Kidney (tissue), 14 donors: ENCODE results near the gene MAGEA6. TPM values are rescaled to one million over a fixed set of nuclear protein-coding genes. Genes with fewer than 3 reads are reported as not detected.
A peak's percentile ranks its signal among the peaks of the same experiment; 100 is the strongest.
"Not testable (repeated sequence)": the region's sequence is repeated elsewhere in the genome, so short reads cannot be mapped to it uniquely, and the experiment has no call there.

Source experiments
- DNase-seq, 5 donors: peaks; one replicate each; pipeline ENCODE4 v3.0.0-alpha.2; 2013 to 2020
- FAIRE-seq: peaks from 2 replicates; lab custom pipeline; 2012; peaks lifted over from hg19 to GRCh38; lab: Jason Lieb, UNC
- H3K27ac ChIP-seq, 2 donors: one replicate each; pipeline ENCODE4 v1.7.0; 2013; ENCODE audit warnings: low read depth in 2 of 2, low read length in 2 of 2, inconsistent platforms in 1 of 2
- H3K27me3 ChIP-seq: one replicate; pipeline ENCODE4 v1.7.1; 2013; ENCODE audit warnings: low read length, inconsistent platforms; ENCODE audit not compliant: control insufficient read depth, insufficient read depth
- H3K36me3 ChIP-seq, 3 donors: one replicate each; pipeline versions ENCODE4 v1.7.0 to v1.7.1; 2013; ENCODE audit warnings: low read length in 3 of 3, control low read depth in 1 of 3, inconsistent platforms in 1 of 3; ENCODE audit not compliant: insufficient read depth in 3 of 3, control insufficient read depth in 2 of 3
- H3K4me1 ChIP-seq, 3 donors: one replicate each; pipeline versions ENCODE4 v1.7.0 to v1.7.1; 2013; ENCODE audit warnings: low read length in 3 of 3, inconsistent platforms in 1 of 3, low read depth in 1 of 3; ENCODE audit not compliant: control insufficient read depth in 2 of 3, insufficient read depth in 2 of 3
- H3K4me3 ChIP-seq, 3 donors: one replicate each; pipeline versions ENCODE4 v1.7.0 to v1.8.1; 2013; ENCODE audit warnings: low read length in 3 of 3, control low read depth in 1 of 3, inconsistent platforms in 1 of 3
- H3K9ac ChIP-seq, 3 donors: one replicate each; pipeline versions ENCODE4 v1.7.0 to v1.7.1; 2013; ENCODE audit warnings: low read length in 3 of 3, control low read depth in 1 of 3, inconsistent platforms in 1 of 3
- H3K9me3 ChIP-seq, 3 donors: one replicate each; pipeline versions ENCODE4 v1.7.0 to v1.7.1; 2013; ENCODE audit warnings: low read length in 3 of 3, control low read depth in 1 of 3, inconsistent platforms in 1 of 3; ENCODE audit not compliant: control insufficient read depth in 2 of 3, insufficient read depth in 1 of 3
- CTCF ChIP-seq: IDR thresholded peaks from 3 replicates; pipeline ENCODE4 v1.5.1; 2012; ENCODE audit warnings: mild to moderate bottlenecking, moderate library complexity, borderline replicate concordance; ENCODE audit not compliant: insufficient read depth; ENCODE audit errors: extremely low read depth
- intact Hi-C: fragments of 100-400 bp; cut with DNase I; formaldehyde crosslinking; loops from one replicate; pipeline ENCODE4 v1.11.1; 2022
- polyA plus RNA-seq: library from polyadenylated mRNA; stranded (reverse); fragments of 350-450 nt; fragmentation: Illumina TruSeq; extraction: RNeasy Lipid Tissue Mini Kit (QIAGEN cat#74804); gene quantifications from one replicate; pipeline ENCODE4 v1.2.3, GENCODE V29; 2014; ENCODE audit warnings: low read depth, low replicate concordance; ENCODE audit not compliant: insufficient read depth
- total RNA-seq: library from RNA; stranded (reverse); fragmentation: NEBNext Ultra II Directional; extraction: Animal tissue kit (Norgen Biotek cat#: 25700); gene quantifications from one replicate; pipeline ENCODE4 v1.2.1, GENCODE V29; 2021
- donor health status: control.
- donor health status: control.
- donor health status: control.
- donor health status: control.
- donor health status: control.
- donor health status: DM: yes; HTN: yes; CAD: no.
- donor health status: Normal renal cell carcinoma (clear cell type).

Gene MAGEA6
- total and polyA plus RNA-seq, 2 donors from 2014 or later: not detected

- Histone ChIP-seq H3K27me3 (no peaks in the 10 kb centered on the region), H3K4me1 (no peaks in the 10 kb centered on the region), H3K9ac (no peak overlapping the region), H3K9me3 (no peaks in the 10 kb centered on the region), H3K4me3 (no peak overlapping the region), H3K36me3 (no peaks in the 10 kb centered on the region), H3K27ac (no peak overlapping the region)
- DNase-seq (no peak), FAIRE-seq (no peak)
- TF ChIP-seq CTCF: no peak
- intact Hi-C loops: no loop called here
These were observed 29.5 kb upstream of the MAGEA6 start for GRCh38 chrX:152798945-152799344.

DNA sequence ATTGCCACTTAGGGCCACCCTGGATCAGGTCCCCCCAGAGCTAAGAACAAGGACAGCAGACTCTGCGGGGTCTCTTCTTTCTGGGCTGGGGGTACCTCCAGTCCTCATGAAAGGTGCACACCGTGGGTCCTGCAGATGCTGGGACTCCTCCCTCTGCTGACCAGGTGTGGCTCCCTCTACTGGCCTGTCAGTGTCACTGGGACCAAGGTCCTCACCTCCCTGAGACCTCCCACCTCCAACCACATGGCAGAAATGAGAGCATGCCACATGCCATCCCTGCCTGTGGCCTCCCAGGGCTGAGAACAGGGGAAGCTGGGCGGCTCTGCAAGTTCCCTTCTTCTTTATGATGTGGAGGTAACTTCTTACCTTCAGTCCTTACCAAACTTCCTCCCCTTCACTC, 17.6 kb upstream of the MAGEA6 start:
- H3K27ac ChIP-seq, H3K4me1 ChIP-seq, intact Hi-C loops, H3K27me3 ChIP-seq, H3K4me3 ChIP-seq, FAIRE-seq, H3K9ac ChIP-seq, DNase-seq, H3K36me3 ChIP-seq, H3K9me3 ChIP-seq: not testable (repeated sequence)

GRCh38 chrX:152766562-152766961, 2.9 kb downstream of the MAGEA6 start:
- intact Hi-C loops, H3K9ac ChIP-seq, H3K4me1 ChIP-seq, H3K27me3 ChIP-seq, H3K27ac ChIP-seq, H3K36me3 ChIP-seq, FAIRE-seq, H3K9me3 ChIP-seq, H3K4me3 ChIP-seq: not testable (repeated sequence)
- peak in 1 of 5 donors; percentile 27 for DNase-seq

- H3K27ac ChIP-seq, intact Hi-C loops, H3K27me3 ChIP-seq, DNase-seq, H3K4me3 ChIP-seq, H3K9ac ChIP-seq, H3K4me1 ChIP-seq, H3K36me3 ChIP-seq, H3K9me3 ChIP-seq, FAIRE-seq: not testable (repeated sequence)
These were observed 7.9 kb downstream of the MAGEA6 start for GRCh38 chrX:152761582-152761981.

DNA sequence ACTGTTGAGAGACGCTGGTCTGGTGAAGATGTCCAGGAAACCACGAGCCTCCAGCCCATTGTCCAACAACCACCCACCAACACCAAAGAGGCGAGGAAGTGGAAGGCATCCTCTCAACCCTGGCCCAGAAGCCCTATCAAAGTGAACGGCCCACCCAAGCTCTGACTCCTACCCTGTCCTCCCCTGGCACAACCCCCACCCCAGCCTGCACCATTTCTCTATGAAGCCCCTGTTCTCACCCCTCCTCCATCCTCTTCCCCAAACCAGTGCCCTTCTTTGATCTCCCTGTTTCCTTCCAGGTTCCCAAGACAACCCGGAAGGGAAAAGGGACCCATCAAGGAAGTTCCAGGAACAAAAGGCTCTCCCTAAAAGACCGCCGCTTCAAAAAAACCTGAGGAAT, 9.9 kb downstream of the MAGEA6 start:
- H3K36me3 ChIP-seq, intact Hi-C loops, H3K9ac ChIP-seq, H3K27me3 ChIP-seq, H3K27ac ChIP-seq, DNase-seq, H3K4me3 ChIP-seq, H3K4me1 ChIP-seq, H3K9me3 ChIP-seq, FAIRE-seq: not testable (repeated sequence)

DNA sequence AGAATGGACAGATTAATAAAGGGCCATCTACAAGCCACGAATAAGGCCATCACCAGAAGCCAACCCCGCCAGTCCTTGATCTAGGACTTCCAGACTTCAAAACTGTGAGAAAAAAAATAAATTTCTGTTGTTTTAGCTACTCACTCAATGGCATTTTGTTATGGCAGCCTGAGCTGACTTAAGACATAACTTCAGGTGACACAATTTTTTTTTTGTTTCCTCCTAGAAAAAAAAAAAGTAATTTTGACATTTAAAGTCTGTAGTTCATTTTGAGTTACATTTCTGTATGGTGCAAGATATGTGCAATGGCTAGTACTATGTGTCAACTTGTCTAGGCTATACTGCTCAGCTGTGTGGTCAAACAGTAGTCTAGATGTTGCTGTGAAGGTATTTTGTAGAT, 10.6 kb downstream of the MAGEA6 start, which contains the start of gene CSAG3:
Gene CSAG3 (plus strand): TSS at position 301 of the 400 bp plus-strand sequence.
- H3K9ac ChIP-seq, intact Hi-C loops, FAIRE-seq, H3K36me3 ChIP-seq, H3K27ac ChIP-seq, H3K27me3 ChIP-seq, H3K4me3 ChIP-seq, H3K9me3 ChIP-seq, H3K4me1 ChIP-seq, DNase-seq: not testable (repeated sequence)

DNA sequence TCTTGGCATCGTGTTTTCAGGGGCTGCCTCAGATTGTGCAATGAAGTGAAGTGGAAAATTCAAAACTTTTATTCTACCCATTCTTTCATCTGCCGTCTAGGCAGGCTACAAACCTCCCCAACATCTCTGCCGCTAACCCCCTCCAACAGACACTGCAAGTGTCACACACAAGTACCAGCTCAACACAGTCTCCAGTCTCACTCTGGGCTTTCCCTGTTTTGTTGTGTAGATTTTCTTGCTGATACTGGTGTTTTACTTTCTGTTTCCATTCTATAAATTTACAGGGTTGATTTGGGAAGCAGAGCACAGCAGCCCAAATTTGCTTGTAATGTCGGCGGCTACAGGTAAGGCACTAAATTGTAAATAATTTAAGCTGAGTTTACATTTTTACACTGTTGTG, 14.6 kb downstream of the MAGEA6 start:
- H3K27me3 ChIP-seq, FAIRE-seq, H3K9me3 ChIP-seq, H3K4me3 ChIP-seq, H3K4me1 ChIP-seq, intact Hi-C loops, H3K9ac ChIP-seq, DNase-seq, H3K36me3 ChIP-seq, H3K27ac ChIP-seq: not testable (repeated sequence)
